Hematopoietic multipotent progenitor cell treated with erythropoietin and hydrocortisone succinate and interleukin-3 and kit ligand, for 17 days (in vitro differentiated cells): Measurements from ENCODE around the gene HES3.

Experiments
- DNase-seq: peaks from one replicate; pipeline ENCODE4 v3.0.0-alpha.2; 2015; ENCODE audit warnings: low spot score

Gene HES3

DNA sequence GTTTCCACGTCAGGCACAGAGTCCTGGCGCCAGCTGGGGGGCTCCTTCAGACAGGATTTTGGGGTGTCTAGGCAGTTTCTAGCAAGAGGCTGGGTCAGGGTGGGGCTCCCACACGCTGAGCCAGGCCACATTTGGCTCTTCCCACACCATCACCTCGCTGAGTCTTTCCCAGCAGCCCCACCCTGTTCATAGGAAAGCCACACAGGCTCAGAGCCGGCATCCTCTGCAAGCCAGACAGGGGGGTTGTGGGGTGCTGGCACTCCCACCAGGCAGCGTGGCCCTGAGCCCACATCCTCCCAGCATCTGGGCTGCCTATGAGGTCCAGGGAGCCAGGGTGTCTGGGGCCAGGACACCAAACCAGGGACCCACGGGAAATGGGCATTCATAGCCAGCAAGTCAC lies 19.7 kb downstream of the HES3 start:
- DNase-seq: no peak

DNA sequence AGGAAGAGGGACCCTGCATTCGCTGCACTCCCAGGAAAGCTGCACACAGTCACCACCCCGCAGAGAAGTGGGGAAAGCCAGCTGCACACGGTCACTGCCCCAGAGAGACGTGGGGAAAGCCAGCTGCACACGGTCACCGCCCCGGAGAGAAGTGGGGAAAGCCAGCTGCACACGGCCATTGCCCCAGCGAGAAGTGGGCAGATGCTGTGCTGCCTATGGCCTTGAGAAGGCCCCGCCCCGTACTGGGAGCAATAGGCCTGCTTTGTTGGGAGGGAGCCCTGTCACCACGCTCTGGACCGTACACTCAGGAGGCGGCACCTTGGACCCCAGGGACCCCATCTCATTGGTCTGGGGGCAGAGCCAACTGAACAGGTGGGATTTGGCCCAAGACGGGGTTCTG lies 21.2 kb downstream of the HES3 start:
- no peak for DNase-seq

DNA sequence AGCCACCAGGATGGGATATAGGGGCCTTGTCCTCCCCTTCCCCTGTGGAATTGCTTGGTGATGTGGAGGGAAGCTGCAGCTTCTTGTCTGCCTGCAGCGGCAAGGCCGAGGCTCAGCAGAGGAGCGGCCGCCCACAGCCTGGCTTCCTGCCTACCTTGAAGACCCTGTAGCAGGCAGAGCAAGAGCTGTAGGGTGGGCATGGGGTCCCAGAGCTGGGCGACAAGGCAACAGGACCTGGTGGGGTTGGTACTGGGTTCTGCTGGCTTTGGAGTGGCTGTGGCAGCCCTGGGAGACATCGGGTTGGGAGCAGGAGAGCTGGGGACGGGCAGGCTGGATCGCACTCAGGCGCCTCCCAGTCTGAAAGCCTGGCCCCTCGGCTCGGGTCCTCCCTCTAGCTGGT lies 22.7 kb downstream of the HES3 start:
- DNase-seq: no peak

- DNase-seq: no peak
These were observed 23.8 kb downstream of the HES3 start for GRCh38 chr1:6267686-6268322.

GRCh38 chr1:6268415-6268814 lies 24.4 kb downstream of the HES3 start:
- DNase-seq: no peak

GRCh38 chr1:6269296-6269695 lies 25.3 kb downstream of the HES3 start:
- DNase-seq: no peak

DNA sequence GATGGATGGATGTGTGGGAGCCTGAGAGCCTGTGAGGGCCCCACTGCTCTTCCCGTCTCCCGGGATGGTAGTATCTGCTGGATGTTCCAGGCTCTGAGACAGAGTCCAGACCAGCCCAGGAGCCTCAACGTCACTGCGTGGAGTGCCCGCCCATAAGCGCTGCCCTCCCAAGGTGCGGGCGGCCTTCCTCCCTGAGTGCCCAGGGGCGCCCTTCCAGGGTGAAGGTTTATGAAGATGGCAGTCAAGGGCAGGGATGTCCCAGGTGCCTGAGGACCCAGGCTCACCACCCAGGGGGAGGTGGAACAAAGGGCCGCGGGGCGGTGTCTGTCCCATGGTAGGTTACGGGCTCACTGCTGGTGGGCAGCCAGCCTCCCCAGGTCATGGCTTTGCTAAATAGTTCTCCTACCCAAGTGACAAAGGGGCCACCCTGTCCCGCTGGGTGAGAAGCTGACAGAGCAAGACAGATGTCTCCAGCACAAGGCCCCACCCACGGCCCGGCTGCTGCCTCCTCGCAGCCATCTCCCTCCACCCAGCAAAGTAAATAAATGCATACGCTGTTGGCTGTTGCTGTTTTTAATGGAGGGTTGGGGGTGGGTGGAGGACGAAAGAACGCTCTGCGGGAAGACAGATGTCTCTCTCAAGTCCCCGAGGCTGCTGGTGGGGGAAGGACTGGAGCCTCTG lies 25.9 kb downstream of the HES3 start:
- DNase-seq: no peak

- DNase-seq: no peak
These were observed 26.4 kb downstream of the HES3 start for GRCh38 chr1:6270401-6270800.

- DNase-seq: no peak
These were observed 27.0 kb downstream of the HES3 start for GRCh38 chr1:6271006-6271405.

GRCh38 chr1:6271554-6271953 lies 27.6 kb downstream of the HES3 start:
- no peak for DNase-seq

- no peak for DNase-seq
These were observed 28.5 kb downstream of the HES3 start for GRCh38 chr1:6272452-6272851.

DNA sequence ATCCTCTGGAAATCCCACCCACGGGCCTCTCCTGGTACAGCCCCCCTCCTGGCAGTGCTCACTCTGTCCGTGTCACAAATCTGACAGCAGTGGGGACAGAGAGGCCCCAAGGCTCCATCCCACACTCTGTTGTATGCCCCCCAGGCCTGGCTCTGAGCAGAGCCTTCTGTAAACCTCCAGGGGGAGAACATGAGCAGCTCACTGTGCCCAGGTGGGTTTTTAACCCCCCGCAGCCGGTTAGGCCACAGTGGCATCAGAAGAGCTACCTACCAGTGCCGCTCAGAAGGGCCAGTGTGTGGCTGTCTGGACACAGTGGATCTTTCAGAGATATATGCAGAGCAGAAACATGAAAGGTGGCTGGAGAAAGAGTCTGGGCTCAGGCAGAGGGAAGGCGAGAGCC lies 28.9 kb downstream of the HES3 start:
- no peak for DNase-seq

DNA sequence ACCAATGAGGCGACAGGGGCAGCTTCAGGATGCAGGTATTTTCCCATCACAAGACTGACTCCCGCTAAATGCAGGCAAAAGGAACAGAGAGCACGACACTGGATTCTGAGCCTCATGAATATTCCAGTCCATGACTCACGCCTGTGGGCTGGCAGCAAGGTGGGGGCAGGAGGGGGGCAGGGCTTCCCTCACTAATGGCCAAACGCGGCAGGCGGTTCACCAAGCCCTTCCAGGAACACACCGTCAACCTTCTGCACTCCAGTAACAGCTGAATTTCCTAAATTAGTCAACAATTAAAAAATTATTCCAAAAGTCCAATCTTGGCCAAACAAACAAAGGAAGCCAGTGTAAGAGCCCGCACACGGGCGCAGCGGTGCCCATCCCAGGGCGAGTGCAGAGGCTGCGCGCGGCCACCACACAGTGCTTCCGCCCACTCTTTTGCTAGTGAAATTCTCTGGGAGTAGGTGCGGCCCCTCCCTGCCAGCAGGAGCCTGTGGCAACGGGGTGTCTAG lies 29.5 kb downstream of the HES3 start:
- DNase-seq: no peak

DNA sequence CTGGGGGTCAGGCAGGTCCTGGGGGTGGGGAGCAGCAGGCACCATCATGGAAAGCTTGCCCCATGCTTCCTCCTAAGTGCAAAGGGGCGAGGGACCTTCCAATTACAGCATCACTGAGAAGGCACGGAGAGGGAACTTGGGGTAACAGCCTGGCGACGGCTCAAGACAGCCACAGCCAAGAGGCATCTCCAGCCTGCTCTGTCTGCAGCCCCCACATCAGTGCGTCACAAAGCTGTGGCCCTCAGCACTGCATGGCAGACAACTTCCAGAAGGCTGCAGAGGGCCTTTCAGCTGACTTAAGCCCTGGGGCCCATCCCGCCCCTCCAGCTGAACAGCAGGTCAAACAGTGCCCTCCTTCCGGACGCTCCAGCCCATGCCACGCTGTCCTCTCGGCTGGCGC lies 30.1 kb downstream of the HES3 start:
- DNase-seq: no peak

GRCh38 chr1:6274622-6275139 lies 30.7 kb downstream of the HES3 start:
- no peak for DNase-seq

DNA sequence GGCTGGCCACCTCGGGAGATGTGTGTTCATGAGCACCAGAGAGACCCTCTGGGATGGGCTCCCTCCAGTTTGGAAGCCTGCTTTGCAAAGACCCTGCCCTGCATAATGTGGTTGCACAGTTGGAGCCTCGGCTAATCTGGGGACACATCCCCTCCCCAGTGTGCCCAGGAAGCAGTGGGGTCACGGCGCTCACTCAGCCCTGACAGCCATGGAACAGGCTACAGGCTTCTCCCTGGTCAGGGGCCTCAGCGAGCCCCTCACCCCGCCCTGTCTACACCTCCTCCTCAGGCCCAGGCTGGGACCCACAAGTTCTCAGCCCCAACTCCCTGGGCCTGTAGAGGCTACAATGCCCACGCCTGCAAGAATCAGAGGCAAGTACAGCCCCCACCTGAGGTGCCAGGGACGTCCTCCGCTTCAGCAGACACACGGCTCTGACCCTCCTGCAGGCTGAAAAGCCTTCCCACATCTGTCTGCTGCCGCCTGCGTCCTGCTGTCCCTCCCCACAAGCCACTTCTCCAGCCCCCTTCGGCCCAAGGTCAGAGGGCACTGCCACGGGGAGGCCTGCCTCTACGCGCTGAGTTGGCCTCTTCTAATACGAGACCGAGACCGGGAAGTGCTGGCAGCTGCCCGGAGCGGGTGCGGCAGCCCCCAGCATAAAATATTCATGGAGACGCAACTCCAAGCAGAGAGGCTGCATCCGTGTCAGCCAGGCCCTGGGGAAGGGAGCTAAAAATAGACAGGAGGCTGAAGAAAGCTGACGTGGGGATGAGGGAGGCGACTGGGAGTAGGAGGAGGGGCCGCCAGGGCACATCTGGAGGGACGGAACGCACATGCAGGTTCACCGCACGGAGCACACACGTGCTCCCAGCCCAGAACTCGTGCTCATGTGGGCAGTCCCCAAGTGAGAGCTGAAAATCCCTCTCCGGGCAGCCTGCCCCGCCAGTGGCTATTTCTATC lies 32.1 kb downstream of the HES3 start:
- DNase-seq: no peak

- DNase-seq: no peak
These were observed 33.0 kb downstream of the HES3 start for GRCh38 chr1:6276811-6277555.

GRCh38 chr1:6278263-6278662 lies 34.3 kb downstream of the HES3 start:
- DNase-seq: no peak

DNA sequence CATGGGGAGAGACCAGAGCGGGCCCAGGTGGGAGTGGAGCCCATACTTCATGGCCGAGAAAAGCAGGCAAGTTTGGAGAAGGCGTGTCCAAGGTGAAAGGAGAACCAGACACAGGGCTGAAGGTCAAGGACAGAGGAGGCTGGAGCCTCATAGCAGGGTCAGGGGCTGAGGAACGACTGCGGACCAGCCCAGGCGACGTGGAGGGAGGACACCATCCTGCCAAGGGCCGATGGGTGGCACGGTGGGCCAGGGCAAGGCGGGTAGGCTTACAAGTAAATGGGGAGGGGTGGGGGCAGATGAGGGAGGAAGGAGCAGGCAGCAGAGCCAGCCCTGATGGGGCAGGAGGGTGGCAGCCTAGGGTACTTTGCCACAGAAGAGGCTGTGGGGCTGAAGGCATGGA lies 35.1 kb downstream of the HES3 start:
- no peak for DNase-seq

DNA sequence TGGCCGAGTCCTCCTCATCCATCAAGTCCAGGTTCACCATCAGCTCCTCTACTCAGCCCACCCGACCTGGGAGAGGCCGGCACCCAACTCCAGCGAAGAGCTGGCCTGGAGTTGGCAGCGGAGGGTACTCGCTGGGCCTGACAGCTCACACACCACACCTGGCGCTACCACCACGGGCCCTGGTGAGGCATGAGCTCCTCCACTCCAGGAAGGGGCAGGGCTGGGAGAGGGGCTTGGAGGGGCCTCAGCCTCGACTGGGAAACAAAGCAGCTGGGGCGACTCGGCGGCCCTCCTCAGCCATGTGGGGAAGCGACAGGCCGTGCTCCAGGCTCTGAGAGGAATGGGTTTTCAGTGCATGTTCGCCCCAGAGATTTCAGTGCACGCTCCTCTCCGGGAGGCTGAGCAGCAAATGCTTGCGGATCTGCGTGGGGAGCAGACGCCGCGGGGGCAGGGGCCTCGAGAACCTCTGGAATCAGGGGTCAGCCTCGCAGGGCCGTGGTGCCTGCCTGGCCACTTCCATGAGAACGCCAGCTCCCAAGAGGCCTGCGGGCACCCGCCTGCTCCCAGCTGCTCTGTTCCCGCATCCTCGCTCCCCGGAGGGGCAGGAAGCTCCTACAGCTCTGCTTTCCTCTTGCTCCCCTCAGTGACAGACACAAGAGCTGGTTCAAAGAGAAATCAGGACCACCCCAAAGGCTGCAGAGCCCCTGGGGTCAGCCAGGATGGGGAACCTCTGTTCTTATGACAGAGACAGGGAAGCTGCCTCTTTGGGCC lies 35.8 kb downstream of the HES3 start:
- no peak for DNase-seq
